Dedifferentiated amniotic fluid mesenchymal stem cell (primary cell): ENCODE results near the gene PRKAG2.
"Not testable (repeated sequence)": the region's sequence is repeated elsewhere in the genome, so short reads cannot be mapped to it uniquely, and the experiment has no call there.

Experiments
- DNase-seq: peaks from one replicate; pipeline ENCODE4 v3.0.0-alpha.2; 2016; ENCODE audit errors: extremely low spot score

Gene PRKAG2

GRCh38 chr7:151884312-151885201 lies 7.6 kb upstream of the PRKAG2 start:
- no peak for DNase-seq

DNA sequence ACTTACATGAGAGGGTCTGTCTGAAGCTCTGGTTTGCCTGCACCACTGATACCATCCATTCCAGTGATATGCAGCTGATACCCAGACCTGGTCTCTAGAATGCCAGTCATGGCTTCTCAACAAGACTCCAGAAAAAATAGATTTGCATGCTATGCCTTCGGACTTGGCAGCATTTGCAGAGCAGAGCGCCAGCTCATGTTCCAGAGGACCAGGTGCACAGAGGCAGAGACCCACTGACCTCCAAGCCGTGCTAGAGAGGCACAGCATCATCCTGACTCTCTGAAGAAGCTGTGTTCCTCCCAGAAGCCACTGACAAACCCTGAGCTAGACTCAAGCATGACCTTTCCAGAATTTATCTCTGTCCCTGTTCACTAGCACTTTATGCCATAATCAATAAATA lies 6.9 kb upstream of the PRKAG2 start:
- DNase-seq = no peak

DNA sequence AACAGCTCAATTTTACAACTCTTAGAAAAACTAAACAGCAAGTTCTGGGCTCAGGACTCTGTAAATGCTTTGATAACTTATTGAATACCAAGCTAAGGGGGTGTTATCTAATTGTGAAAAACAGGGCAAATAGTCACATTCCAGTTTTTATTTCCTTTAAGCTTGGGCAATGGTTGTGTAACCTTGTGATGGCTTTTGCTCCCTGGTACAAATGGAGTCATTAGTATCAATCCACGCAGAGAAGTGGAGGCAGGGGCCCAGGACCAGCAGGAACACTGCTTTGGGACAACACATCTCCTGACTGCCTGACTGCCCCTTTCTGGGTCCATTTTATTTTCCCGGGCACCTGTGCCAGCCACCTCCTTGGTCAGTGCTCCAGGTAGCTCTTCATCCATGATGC lies 5.8 kb upstream of the PRKAG2 start:
- DNase-seq = no peak

DNA sequence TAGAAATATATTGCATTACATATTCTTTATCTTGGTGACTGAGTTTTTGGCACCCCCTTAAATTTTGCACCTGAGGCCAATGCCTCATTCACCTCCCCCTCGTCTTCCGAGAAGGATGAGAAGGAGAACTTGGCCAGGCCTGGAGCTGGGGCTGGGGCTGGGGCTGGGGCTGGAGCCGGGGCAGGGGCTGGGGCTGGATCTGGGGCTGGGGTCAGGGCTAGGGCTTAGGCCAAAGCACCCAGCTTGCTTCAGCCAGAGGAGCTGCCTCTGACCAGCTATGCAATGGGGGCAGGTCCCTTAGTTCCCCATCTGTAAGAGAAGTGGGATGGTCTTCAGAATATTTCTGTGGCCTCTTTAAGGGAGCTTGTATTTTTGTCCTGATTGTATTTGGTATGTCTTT lies 3.8 kb upstream of the PRKAG2 start:
- no peak for DNase-seq

- DNase-seq = no peak
These were observed 1.3 kb upstream of the PRKAG2 start for GRCh38 chr7:151877911-151878835.

- no peak for DNase-seq
These were observed 695 bp downstream of the PRKAG2 start for GRCh38 chr7:151875942-151876898.

GRCh38 chr7:151874479-151874878 lies 2.4 kb downstream of the PRKAG2 start:
- not testable (repeated sequence) for DNase-seq

- DNase-seq = no peak
These were observed 3.4 kb downstream of the PRKAG2 start for GRCh38 chr7:151873402-151873965.

DNA sequence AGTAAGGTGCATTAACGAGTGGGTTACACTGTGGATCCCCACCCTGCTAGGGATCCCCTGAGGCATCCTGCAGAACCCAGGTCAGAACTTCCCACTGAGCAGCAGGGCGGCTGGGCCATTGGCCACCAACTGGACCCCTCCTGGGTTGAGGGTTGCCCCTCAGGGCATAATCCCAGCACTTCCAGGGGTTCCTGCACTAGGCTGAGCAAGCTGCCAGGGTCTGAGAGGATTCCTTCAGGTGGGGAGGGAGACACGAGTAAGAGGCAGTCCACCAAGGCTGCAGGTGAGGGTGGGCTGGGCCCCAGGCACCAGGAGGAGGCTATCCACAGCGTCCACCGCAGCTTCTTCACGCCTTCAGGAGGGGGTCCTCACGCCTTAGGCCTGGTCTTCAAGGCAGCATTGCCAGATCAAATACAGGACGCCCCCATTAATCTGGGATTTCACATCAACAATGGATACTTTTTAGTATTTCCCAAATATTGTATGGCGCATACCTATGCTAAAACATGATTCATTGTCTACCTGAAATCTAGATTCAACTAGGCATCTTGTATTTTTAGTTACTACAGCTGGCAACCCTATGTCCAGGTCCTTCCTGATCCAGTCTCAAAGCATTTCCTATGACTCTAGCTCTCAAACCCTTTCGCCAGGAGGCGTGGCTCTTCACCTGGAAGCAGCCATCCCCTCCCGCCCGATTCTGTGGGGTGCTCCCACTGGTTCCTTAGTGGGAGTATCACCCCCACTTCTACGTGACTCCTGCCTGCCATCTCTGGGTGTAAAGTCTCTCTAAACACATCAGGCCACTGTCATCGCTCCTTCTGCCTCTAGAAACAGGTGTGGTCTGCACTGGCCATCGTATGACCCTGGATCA lies 4.1 kb downstream of the PRKAG2 start:
- no peak for DNase-seq

DNA sequence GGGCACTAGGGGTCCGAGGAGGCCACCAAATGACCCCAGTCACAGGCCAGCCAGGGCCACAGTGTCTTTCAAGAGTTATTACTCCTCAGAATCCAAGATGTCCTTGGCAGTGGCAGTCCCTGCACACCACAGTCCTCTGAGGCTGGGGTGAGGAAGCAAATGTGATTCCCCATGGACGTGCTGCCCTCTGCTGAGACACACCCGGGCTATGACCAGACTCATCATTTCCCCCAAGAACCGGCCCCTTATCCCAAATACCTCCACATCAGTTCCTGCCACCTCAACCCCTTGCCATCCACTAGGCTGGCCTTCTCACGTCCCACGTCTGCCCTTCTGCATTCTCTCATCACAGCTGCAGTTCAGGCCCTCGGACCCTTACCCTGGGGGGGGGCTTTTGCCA lies 5.0 kb downstream of the PRKAG2 start:
- no peak for DNase-seq

DNA sequence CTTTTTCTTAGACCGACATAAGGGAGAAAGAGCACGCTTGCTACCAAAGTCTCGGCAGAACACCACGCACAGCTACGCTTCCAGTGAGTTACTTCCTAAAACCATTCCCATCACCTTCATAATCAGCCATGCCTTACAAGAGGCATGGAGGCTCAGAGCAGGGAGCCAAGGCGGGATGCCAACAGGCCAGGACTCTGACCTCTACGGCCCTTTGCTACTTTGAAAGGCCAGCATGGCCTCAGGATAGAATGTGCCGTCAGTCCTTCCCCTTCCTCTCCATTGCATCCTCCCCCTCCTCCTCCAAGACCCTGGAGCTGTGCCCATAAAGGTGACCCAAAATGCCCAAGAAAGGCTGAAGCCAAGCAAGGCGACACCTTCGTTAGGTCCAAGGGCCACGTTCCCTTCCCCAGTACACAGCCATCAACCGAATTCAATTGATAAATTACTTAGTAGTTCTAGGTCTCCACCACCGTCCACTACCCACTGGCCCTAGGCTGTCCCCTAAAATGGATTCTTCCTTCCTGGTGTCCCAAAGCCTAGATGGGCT lies 5.7 kb downstream of the PRKAG2 start:
- no peak for DNase-seq

- DNase-seq = no peak
These were observed 6.7 kb downstream of the PRKAG2 start for GRCh38 chr7:151869968-151870918.

DNA sequence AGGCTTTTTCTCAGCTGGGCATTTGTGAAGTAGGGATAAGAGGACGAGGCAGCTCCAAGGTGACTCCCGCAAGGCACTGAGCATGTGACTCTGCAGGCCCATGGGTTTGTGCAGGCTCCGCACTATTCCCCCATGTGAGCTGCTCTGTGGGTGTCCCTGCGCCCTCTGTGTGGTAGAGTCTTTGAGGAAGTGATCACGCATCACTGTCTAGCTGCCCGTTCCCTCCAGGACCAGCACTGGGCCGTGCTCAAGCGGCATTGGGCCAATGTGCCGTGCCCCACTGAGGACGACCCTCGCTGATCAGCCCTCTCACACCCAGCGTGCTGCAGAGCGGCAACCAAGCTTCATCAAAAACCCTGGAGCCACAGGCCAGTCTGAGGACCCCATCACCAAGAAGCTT lies 7.5 kb downstream of the PRKAG2 start:
- no peak for DNase-seq

GRCh38 chr7:151869109-151869428 lies 7.8 kb downstream of the PRKAG2 start:
- no peak for DNase-seq

DNA sequence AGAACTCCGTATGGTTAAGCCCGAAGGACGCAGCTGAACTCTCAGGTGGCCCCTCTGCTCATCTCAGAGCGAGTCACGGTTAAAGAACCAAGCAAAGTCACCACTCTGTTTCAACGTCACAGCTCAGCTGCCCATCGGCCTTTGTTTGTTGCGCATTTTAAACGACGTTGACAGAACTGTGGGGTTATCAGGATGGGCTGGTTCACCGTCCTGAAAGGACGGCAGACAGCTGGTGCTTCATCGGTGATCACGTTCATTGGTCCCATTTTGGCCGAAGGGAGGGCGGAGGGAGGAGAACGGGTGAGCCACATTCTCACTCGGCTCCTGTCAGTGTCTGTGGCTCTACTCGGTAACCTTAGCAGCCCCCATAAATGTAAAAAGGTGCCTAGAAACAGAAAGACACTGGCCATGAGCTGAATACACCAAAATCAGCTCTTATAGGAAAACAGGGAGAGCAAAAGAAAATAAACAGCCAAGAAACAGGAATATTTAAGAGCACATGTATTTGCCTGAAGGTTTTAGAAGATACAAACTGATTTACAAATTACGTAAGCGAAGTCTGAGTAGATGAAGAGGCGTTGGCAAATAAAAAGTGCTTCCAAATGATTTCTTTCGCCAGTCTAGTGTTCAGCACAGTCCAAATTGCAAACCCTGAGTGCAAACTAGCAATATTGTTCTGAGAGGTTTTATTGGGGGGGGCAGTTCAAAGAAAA lies 8.4 kb downstream of the PRKAG2 start:
- DNase-seq = no peak

GRCh38 chr7:151867912-151868311 lies 9.0 kb downstream of the PRKAG2 start:
- no peak for DNase-seq

GRCh38 chr7:151866761-151867655 lies 9.9 kb downstream of the PRKAG2 start:
- DNase-seq = no peak
